ENCODE results near the gene TMEM198.

The TMEM198 gene

GRCh38 chr2:219542931-219543595, 765 bp upstream of the TMEM198 start:
- peak in 8 of 51 donors; percentile 20 to 61 (median 50) for DNase-seq

- DNase-seq = no peak
Measured at GRCh38 chr2:219544567-219544966, 739 bp downstream of the TMEM198 start.

GRCh38 chr2:219545295-219545942, 1.6 kb downstream of the TMEM198 start:
- DNase-seq = no peak

GRCh38 chr2:219545943-219546352, 2.1 kb downstream of the TMEM198 start:
- peak in 1 of 51 donors; percentile 15 for DNase-seq

GRCh38 chr2:219547621-219548020, 3.8 kb downstream of the TMEM198 start:
- DNase-seq = no peak

- DNase-seq = no peak
Measured at GRCh38 chr2:219548990-219549389, 5.2 kb downstream of the TMEM198 start.

GRCh38 chr2:219549619-219550018, 5.8 kb downstream of the TMEM198 start:
- no peak for DNase-seq

GRCh38 chr2:219551441-219552381, 7.9 kb downstream of the TMEM198 start:
- DNase-seq = peak in 27 of 51 donors; percentile 5 to 53 (median 28)

- peak in 50 of 51 donors; percentile 51 to 94 (median 80) for DNase-seq
Measured at GRCh38 chr2:219552382-219553167, 8.7 kb downstream of the TMEM198 start.

GRCh38 chr2:219553168-219553417, 9.3 kb downstream of the TMEM198 start:
- DNase-seq = peak in 1 of 51 donors; percentile 26

- DNase-seq = no peak
Measured at GRCh38 chr2:219553463-219553963, 9.7 kb downstream of the TMEM198 start.

GRCh38 chr2:219554350-219554749, 10.5 kb downstream of the TMEM198 start:
- no peak for DNase-seq

- no peak for DNase-seq
Measured at GRCh38 chr2:219555956-219556355, 12.1 kb downstream of the TMEM198 start.

GRCh38 chr2:219556413-219556812, 12.6 kb downstream of the TMEM198 start:
- DNase-seq = no peak

- no peak for DNase-seq
Measured at GRCh38 chr2:219557320-219557719, 13.5 kb downstream of the TMEM198 start.

- no peak for DNase-seq
Measured at GRCh38 chr2:219557791-219558785, 14.3 kb downstream of the TMEM198 start.

- DNase-seq = no peak
Measured at GRCh38 chr2:219559156-219559915, 15.5 kb downstream of the TMEM198 start.

GRCh38 chr2:219560037-219560892, 16.4 kb downstream of the TMEM198 start:
- DNase-seq = no peak

All from hypothalamus (tissue), 51 donors.